IPS DF 4.7 (cell line): Measurements from ENCODE around the gene MC2R.

Source experiments
- DNase-seq: peaks from one replicate; pipeline ENCODE4 v3.0.0-alpha.2; 2013; ENCODE audit warnings: low spot score; ENCODE audit errors: extremely low read depth

The MC2R gene

GRCh38 chr18:13915391-13915790 is at the start of gene MC2R:
MC2R (minus strand) TSS chr18:13915536; CDS start chr18:13885518, 30,018 bp downstream.
- DNase-seq, result no peak

- no peak for DNase-seq
Measured at GRCh38 chr18:13945811-13946210, 30.5 kb upstream of the MC2R start.

- no peak for DNase-seq
Measured at GRCh38 chr18:13943338-13943737, 28.0 kb upstream of the MC2R start.

GRCh38 chr18:13940326-13940725 is 25.0 kb upstream of the MC2R start:
- no peak for DNase-seq

- DNase-seq, result no peak
Measured at GRCh38 chr18:13934676-13935075, 19.3 kb upstream of the MC2R start.

- no peak for DNase-seq
Measured at GRCh38 chr18:13934058-13934457, 18.7 kb upstream of the MC2R start.

GRCh38 chr18:13932285-13933025 is 17.1 kb upstream of the MC2R start:
- DNase-seq, result no peak

GRCh38 chr18:13930964-13931363 is 15.6 kb upstream of the MC2R start:
- no peak for DNase-seq

- DNase-seq, result no peak
Measured at GRCh38 chr18:13923221-13923620, 7.9 kb upstream of the MC2R start.

GRCh38 chr18:13918898-13919297 is 3.6 kb upstream of the MC2R start:
- no peak for DNase-seq

- DNase-seq, result no peak
Measured at GRCh38 chr18:13917401-13917800, 2.1 kb upstream of the MC2R start.

GRCh38 chr18:13916559-13916958 is 1.2 kb upstream of the MC2R start:
- DNase-seq, result no peak

- no peak for DNase-seq
Measured at GRCh38 chr18:13915995-13916431, 677 bp upstream of the MC2R start.

GRCh38 chr18:13914756-13915155 is 580 bp downstream of the MC2R start:
- no peak for DNase-seq

GRCh38 chr18:13914170-13914569 is 1.2 kb downstream of the MC2R start:
- no peak for DNase-seq

- no peak for DNase-seq
Measured at GRCh38 chr18:13913205-13913604, 2.1 kb downstream of the MC2R start.

- DNase-seq, result no peak
Measured at GRCh38 chr18:13912601-13913000, 2.7 kb downstream of the MC2R start.

GRCh38 chr18:13910986-13911385 is 4.3 kb downstream of the MC2R start:
- DNase-seq, result no peak

GRCh38 chr18:13910501-13910900 is 4.8 kb downstream of the MC2R start:
- DNase-seq, result no peak

- no peak for DNase-seq
Measured at GRCh38 chr18:13909141-13909940, 6.0 kb downstream of the MC2R start.

GRCh38 chr18:13900633-13901032 is 14.7 kb downstream of the MC2R start:
- DNase-seq, result no peak

- no peak for DNase-seq
Measured at GRCh38 chr18:13895505-13896033, 19.8 kb downstream of the MC2R start.
